Stomach (tissue), 4 donors: ENCODE measurements around the gene PKNOX2.

Source experiments
- POLR2AphosphoS5 ChIP-seq, 3 donors: sonication (generic); formaldehyde crosslinking; IDR thresholded peaks; one replicate each; pipeline ENCODE4 v1.6.1; 2016; ENCODE audit warnings: antibody characterized with exemption in 3 of 3
- TF ChIP-seq, protein P1 (sequence below), 7 experiments: fragments of 450-650 bp in 4 of 7; fragments of 200-600 bp in 3 of 7; sonication (generic) in 3 of 7; IDR thresholded peaks; one replicate each; pipeline ENCODE4 v1.5.1; 2016 to 2019; ENCODE audit warnings: antibody characterized with exemption in 7 of 7, control low read depth in 2 of 7, mild to moderate bottlenecking in 1 of 7

DNA sequence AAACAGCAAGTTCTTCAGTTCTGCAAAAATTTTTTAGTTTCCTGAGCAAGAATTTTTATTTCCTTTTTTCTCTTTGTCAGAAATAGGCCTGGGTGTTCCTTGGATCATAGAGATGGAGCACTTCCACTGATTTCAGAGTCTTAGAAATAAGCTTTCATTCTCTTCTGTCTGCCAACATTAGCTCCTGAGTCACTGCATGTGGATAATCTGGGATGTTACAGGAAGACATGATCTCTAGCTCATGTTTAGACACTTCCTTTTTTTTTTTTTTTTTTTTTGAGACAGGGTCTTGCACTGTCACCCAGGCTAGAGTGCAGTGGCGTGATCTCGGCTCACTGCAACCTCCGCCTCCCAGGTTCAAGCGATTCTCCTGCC lies 39.9 kb upstream of the PKNOX2 start:
- TF ChIP-seq POLR2AphosphoS5 (IDR thresholded peaks at IDR 0.05) = no peak
- TF ChIP-seq, protein P1, sequence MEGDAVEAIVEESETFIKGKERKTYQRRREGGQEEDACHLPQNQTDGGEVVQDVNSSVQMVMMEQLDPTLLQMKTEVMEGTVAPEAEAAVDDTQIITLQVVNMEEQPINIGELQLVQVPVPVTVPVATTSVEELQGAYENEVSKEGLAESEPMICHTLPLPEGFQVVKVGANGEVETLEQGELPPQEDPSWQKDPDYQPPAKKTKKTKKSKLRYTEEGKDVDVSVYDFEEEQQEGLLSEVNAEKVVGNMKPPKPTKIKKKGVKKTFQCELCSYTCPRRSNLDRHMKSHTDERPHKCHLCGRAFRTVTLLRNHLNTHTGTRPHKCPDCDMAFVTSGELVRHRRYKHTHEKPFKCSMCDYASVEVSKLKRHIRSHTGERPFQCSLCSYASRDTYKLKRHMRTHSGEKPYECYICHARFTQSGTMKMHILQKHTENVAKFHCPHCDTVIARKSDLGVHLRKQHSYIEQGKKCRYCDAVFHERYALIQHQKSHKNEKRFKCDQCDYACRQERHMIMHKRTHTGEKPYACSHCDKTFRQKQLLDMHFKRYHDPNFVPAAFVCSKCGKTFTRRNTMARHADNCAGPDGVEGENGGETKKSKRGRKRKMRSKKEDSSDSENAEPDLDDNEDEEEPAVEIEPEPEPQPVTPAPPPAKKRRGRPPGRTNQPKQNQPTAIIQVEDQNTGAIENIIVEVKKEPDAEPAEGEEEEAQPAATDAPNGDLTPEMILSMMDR (IDR thresholded peaks at IDR 0.05) = no peak
